Embryonic facial prominence (tissue), 1 donor: ENCODE data around the gene DNAJB1.

Source experiments
- DNase-seq: peaks from one replicate; pipeline ENCODE4 v3.0.0-alpha.2; 2016; ENCODE audit errors: extremely low spot score

DNAJB1 gene

DNA sequence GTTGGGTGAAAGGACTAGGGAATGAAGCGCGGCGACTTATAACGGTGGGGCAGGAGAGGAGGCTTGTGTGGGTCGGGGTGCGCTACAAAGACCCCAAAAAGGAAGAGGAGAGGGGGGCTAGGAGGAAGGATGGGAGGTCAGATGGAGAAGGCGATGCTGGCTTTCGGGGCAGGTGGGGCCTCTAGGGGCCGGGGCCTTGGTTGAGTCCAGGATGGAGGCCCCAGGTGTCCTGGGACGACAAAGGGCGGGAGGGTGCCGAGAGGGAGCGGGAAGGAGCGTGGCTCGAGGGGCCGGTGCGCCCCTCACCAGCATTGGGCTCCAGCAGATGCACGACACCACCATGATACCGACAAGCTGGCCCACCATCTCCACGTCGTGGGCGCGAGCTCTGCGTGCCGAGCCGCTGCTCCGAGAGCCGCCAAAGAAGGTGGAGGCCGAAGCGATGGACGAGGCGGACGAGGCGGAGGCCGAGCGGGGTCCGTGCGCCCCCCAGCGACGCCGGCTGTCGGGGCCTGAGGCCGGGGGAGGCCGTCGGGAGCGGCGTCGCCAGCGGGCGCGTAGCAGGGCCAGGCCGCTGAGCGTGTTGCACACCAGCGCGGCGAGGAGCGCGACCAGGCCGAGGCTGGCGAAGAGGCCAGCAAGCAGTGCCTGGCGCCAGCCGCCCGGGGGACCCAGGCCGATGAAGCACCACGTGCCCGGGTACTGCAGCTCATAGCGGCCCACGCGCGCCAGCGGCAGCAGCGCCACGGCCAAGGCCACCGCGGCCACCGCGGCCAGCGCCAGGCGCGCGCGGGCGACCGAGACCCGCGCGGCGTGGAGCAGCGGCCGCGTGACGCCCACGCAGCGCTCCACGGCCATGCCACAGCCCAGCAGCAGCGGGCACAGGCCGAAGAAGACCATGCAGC, 44.9 kb downstream of the DNAJB1 start:
- no peak for DNase-seq

DNA sequence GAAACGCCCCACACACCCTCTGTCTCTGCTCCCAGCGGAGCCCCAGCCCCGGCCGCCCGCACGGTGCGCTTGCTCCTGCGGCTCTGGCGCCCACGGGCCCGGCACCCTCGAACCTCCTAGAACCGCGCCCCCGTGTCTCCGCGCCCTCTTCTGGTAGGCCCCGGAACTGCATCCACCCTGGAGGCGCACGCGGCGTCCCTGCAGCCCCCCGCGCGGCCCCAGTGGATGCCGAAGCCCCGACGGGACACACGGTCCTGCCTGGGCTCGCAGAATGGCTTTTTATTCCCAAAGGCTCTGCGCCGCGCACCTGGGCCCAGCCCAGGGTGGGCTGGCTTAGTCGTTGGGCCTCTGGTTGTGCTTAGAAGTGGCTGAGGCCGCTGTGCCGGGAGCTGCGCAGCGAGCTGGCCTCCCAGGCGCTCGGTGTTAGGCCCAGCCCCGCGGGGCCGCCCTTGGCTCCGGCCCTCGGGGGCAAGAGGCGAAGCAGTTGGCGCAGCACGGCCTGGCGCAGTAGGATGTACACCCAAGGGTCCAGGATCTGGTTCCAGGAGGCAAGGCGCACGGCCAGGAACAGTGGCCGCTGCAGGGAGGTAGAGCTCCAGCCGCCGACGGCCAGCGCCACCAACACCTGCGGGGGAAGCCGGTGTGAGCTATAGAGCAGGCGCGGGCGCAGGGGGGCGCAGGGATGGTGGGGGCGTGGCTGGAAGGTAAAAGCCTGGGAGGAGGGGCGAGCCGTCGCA, 45.8 kb downstream of the DNAJB1 start:
- no peak for DNase-seq

- no peak for DNase-seq
Measured at GRCh38 chr19:14471436-14472187, 46.6 kb downstream of the DNAJB1 start.

DNA sequence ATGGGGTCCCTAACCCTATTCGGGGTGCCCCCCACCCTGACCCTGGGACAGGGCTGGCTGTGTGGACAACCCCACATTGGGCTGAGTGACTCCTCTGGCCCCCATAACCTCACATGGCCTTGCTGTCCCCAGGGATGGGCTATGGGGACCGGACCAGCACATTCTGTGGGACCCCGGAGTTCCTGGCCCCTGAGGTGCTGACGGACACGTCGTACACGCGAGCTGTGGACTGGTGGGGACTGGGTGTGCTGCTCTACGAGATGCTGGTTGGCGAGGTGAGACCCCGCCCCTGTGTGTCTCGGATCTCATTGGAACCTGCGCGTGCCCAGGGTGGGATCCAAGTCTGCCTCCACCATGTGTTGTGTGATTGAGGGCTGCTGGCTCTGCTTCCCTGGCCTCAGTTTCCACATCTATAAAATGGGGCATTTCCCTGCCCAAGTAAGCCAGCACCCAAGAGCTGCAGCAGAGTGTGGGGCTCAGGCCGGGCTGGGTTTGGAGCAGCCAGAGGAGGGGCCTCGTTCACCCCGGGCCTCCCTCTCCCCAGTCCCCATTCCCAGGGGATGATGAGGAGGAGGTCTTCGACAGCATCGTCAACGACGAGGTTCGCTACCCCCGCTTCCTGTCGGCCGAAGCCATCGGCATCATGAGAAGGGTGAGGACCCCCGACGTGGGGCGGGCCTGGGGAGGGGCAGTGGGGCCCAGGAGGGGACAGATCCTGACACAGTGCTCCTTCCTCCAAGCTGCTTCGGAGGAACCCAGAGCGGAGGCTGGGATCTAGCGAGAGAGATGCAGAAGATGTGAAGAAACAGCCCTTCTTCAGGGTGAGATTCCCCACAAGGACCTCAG, 47.9 kb downstream of the DNAJB1 start:
- no peak for DNase-seq

DNA sequence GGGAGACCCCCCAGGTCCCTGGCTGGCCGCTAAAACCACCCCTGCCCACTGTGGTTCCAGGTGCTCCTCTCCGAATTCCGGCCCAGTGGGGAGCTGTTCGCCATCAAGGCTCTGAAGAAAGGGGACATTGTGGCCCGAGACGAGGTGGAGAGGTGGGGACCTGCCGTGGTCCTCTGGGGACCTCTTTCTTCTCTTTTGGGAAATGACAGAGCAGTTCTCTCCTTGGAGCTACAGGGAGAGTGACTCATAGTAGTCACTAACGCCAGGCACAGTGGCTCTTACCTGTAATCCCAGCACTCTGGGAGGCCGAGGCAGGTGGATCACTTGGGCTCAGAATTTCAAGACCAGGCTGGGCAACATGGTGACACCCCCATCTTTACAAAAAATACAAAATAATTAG, 50.4 kb downstream of the DNAJB1 start:
- DNase-seq: no peak

- DNase-seq: no peak
Measured at GRCh38 chr19:14467391-14467790, 50.8 kb downstream of the DNAJB1 start.
